ENCODE results near the gene AFF3.
"Not testable (repeated sequence)": the region's sequence is repeated elsewhere in the genome, so short reads cannot be mapped to it uniquely, and the experiment has no call there.

Gene AFF3

DNA sequence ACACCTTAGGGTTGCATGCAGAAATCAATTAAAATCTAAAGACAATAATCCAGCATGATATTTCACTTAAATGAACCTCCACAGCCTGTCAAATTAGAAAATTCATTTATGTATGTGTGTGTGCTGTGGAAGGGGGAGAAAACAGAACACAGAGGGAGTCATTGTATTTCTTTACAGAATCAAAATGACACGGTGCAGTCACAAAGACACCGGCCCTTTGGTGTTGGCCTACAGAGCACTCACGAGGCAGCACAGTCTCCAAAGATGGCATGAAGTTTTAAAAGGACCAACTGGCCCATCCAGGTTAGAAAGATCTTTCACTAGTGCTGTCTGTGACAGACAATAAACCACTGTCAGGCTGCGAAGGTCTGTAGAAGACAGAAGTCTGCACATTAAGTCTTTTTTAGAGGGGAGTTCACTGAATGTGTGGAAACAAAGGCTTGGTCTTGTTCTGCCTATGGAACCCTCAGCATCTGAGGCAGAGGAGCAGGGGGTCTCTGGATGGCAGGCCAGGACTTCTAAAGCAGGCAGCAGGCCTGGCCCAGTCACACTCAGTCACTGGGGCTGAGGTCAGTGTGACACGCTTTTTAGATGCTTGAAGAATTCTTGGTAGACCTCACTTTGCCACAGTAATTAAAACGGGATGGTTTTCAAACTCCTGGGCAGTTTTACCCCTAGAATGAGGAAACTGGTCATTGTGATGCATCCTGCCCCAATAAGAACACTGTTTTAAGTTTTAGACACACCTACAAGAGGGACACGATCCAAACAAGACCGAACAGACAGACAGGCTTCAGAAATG is 184.9 kb downstream of the AFF3 start:
- DNase-seq = no peak

DNA sequence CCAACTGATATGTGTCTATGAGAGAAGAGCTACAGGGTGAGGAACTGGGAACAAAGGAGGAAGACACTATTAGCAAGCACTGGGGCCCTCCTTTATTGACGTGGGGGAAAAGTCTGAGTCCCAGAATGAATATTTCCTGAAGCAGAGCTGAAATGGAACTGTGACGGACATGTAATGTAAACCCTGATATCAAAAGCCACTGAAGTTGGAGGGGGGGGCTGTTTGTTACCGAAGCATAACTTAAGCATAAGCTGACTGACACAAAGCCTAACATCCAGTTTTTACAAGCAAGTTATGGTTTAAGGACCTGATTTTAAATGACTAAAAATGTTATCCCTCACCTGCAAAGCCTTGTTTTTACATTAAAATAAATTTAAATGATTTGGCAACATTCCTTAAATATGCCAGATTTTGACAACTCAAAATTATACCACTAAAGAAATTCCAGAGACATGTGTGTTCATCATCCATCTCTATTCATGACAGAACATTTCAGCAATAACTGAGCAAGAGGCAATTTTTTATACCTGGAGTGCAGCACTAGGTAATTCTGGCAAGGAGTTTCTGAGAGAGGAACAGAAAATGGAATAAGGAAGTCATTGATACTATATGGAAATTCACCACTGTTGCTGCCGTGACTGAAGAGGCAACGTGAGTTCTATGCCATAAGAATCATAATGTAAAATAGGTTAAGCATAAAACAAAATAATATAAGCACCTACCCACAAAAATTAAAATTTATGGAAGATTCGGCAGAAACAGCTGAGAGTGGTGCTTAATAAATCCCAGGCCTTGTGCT is 186.0 kb downstream of the AFF3 start:
- no peak for DNase-seq

DNA sequence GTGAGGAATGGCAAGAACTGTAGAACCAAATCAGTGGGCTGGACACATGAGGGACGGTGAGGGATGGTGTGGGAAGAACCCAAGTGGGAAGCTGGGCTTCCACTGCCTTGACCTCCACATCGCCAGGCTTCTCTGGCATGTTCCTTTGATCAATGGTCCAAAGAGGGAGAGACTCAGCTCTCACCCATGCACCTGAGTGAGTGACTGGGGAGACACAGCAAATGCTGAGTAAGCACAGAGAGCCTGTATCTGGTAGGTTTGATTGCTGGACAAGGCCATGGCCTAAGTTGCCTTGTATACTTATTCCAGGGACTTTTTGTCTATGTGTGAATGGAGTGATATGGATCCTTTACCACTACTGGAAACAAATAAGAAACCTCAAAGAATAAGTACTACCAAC is 188.6 kb downstream of the AFF3 start:
- no peak for DNase-seq

DNA sequence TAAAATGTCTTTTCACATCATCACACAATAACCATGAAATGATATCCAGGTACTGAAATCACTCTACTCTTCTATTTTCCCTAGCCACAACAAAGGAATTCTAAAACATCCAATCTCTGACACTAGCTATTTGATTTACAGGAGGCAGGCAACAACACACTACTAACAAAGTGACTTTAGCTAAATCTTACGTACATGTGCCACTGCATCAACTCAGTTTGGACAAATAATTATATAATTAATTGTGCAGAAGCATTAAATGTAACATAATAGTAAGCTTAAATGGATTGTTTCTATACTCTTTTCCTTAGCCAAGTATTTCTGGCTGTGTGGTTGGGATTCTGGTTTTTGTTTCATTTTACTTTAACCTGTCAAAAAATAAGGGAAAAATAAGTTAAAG is 192.4 kb downstream of the AFF3 start:
- no peak for DNase-seq

DNA sequence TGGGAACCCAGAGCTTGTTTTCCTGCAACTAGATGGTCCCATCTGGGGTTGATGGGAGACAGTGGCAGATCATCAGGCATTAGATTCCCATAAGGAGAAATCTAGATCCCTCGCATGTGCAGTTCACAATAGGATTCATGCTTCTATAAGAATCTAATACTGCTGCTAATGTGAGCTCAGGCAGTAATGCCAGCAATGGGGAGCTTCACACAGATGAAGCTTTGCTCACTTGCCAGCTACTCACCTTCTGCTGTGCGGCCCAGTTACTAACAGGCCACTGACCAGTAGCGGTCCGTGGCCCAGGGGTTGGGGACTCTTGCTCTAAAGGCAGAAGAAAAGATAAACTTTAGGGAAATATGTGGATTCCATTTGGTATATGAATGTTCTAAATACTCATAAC is 192.9 kb downstream of the AFF3 start:
- DNase-seq = no peak

DNA sequence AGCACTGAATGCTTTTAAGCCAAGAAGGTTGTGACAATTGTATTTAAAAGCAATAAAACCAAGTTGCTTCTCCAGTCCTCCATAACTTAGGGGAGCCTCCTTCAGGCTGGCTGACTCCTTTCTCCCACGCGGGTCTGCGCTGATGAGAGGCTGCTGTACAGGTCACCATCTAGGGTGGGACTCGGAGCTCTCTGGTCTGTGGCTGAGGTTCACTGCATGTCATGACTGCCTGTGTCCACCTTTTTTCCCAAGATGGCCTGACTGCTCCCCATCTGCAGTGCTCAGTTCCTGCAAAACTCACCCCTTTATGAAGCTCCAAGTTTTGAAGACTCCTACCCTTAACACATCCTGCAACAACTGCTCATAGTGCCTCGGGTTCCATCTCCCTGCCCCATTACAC is 194.4 kb downstream of the AFF3 start:
- DNase-seq = no peak

DNA sequence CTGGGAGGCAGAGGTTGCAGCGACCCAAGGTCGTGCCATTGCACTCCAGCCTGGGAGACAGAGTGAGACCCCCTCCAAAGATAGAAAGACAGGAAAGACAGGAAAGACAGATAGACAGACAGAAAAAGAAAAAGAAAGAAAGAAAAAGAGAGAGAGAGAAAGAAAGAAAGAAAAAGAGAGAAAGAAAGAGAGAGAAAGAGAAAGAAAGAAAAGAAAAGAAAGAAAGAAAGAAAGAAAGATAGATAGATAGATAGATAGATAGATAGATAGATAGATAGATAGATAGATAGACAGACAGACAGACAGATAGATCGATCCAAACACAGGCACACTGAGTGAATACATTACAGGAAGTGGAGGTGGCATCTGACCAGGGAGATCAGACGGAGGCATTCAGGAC is 195.0 kb downstream of the AFF3 start:
- DNase-seq = not testable (repeated sequence)

DNA sequence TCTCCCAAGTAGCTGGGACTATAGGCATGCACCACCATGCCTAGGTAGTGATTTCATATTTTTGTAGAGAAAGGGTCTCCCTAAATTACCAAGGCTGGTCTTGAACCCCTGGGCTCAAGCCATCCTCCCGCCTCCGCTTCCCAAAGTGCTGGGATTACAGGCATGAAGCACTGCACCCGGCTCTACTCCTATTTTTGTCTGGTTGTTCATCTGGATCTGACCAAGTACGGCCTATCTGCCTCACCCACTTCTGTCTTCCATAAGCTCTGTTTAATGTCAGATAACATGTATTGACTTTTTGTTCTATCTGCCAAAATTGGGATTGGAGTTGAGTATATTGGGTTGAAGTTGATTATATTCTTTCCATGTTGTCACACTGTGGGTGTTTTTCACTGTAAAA is 198.4 kb downstream of the AFF3 start:
- DNase-seq = no peak

DNA sequence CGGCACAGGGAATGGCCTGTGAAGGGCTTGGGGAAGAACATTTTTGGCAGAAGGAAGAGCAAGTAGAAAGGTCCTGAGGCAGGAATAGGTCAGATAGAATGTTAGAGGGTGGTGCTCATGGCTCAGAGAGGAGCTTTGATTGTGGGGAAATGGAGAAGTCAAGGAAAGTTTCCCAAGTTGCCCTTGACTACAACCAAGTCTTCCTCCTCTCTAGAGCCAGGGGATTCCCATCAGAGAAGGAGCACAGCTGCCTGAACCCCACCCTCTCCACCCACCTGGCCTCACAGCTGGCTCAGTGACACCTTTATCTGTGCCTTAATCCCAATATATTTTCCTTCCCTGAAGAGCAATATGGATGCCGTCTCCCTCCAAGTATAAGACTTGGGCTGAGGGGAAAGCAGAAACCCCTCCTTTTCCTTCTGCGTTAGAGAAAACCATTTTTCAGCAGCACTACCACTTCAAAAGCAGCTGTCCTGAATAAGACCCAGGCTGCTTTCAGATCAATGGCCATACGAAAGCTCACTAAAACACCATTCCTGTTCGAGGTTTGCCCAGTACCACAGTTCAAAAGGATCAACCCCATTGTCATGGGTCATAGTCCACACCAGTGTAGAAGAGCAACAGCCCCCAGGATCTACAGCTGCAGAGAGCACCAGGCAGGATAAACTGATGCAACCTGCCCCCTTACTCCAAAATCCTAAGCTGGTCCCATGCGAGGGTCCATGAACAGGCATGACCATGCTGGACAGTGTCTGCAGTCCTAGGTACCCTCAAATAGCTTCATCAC is 199.6 kb downstream of the AFF3 start:
- no peak for DNase-seq

DNA sequence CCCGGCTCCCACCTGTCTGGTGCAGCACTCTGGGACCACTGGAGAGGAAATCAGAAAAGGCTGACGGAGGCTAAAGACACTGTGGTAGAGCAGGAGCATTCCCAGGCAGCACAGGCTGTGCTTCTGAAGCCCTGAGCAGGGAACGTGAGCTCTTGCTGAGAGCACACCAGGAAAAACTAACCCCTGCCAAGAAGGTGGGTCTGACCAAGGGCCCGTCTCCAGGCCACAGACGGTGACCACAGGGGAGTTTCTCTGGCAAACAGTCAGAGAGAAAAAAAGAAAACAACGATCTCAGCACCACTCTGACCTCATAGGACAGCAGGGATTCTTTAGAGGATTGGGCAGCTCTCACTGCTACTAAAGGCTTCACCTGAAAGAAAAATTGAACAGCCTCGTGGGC is 201.4 kb downstream of the AFF3 start:
- no peak for DNase-seq

DNA sequence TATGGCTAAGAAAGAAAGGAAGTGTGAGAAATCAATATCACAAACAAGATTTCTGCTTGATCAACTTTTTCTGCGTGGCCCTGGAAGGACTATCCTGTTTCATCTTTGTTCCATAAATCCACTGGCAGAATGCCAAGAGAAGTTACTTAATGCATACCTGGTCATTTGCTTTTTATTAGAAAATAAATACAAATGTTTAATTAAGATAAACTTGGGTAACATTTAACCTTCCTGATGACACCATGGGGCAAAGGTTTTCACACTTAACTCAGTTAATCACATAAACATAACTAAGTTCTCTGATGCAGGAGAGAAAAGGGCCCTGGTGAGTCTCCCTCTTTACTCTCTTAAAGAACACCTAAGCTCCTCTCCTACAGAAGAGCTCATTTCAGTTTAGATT is 203.3 kb downstream of the AFF3 start:
- DNase-seq = no peak

DNA sequence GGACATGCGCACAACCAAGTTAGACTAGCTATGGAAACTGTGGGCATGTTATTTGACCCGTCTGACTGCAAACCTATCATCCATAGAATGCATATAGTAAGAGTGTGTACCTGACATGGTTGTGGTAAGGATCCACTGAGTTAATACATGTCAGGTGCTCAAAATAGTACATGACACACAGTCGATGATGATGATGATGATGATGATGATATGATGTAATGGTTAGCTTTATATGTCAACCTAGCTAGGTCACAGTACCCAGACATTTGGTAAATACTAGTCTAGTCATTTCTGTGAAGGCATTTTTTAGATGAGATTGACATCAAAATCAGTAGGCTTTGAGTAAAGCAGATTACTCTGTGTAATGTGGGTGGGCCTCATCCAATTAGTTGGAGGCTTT is 204.1 kb downstream of the AFF3 start:
- DNase-seq = no peak

DNA sequence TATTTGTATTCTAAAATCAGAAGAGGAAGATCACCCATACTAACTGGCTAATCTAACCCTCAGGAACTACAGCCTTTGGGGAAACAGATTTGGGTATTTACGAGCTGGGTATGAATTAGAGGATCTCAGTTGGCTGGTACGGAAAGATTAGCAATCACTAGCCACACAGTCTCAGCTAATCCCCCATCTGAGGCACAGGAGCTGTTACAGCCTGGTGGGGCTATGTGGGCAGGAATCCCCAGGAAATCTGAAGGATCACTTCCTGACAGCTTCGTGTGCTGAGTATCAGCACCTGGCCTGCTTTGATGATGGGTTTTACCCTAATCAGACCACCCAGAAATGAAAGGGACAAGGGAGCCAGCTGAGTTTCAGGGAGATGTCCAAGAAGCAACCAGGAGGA is 206.3 kb downstream of the AFF3 start:
- no peak for DNase-seq

DNA sequence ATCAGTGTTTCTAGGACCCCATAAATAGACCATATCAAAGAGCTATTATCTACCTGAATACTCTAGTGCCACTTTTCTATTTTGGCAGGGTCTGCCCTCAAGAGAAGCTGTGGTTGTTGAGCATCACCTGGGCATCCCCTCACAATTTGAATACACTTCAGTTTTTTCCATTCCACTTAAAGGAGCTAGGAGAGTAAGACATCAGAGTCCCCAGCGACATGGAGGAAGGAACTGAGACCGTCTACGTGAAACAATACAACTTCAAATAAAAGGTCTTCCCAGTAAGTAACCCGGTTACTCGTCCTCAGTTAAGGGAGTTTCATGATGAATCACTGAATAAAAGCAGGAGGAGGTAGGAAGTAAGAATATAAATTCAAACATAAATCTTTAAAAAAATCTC is 206.7 kb downstream of the AFF3 start:
- no peak for DNase-seq

DNA sequence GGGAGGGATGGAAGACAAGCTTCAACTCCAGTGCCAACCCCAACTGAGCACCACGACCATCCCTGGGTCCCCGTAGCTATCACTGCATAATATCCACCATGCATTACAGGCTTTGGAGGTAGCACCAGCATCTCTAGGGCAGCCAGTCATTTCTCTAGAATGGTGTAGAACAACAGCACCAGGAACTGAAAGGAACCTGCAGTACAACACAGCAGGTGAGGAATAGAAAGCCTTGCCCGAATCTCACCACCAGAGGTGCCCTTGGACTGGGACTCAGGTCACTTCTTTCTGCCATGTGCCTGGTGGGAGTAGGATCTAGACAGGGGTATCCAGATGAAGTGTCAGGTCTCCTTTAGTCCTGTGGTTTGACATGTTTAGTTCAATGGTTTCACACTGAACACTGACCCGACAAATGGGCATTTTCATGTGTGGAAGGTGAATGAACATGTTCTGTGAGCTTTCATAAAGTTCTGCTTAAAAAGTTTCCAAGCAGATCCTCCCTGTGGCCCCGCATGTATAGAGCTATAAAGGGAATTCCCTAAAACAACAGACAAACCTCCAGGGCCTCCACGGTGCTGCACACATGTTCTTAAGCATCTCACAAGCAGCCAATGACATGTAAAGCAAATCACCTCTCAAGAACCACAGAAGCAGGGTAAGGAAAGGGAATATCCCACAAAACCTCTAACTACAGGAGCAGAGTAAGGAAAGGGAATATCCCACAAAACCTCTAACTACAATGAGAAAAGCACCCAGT is 208.3 kb downstream of the AFF3 start:
- no peak for DNase-seq

DNA sequence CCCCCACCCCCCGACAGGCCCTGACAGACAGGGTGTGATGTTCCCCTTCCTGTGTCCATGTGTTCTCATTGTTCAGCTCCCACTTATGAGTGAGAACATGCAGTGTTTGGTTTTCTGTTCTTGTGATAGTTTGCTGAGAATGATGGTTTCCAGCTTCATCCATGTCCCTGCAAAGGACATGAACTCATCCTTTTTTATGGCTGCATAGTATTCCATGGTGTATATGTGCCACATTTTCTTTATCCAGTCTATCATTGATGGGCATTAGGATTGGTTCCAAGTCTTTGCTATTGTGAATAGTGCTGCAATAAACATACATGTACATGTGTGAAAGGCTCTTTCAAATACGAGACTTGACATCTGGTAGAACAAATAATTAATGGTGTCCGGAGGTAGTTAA is 208.9 kb downstream of the AFF3 start:
- not testable (repeated sequence) for DNase-seq

DNA sequence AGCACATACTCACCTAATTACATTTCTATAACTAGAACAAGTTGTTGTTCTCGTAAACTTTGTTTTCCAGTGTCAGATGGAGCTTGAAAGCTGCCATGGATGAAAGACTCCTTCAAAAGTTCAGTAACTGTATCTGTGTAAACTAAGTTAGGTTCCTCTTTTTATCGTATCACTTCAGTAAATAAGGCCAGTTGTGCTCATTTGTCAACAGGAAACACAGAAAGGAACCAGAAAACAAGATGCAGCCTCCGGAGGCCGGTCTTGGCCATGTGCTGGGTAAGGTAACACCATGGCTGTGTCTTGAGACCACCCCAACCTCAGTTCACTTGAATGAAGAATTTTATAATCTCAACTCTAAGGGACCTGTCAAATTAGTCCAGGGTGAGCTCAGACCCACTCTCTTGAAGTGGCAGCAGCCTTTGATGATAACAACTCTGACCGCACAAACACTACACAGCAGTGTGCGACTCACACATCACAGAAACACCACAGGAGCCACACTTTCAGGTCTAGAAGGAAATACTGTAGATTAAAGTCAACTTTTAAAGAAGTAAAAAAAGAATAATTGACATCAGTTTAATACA is 213.8 kb downstream of the AFF3 start:
- DNase-seq = no peak

DNA sequence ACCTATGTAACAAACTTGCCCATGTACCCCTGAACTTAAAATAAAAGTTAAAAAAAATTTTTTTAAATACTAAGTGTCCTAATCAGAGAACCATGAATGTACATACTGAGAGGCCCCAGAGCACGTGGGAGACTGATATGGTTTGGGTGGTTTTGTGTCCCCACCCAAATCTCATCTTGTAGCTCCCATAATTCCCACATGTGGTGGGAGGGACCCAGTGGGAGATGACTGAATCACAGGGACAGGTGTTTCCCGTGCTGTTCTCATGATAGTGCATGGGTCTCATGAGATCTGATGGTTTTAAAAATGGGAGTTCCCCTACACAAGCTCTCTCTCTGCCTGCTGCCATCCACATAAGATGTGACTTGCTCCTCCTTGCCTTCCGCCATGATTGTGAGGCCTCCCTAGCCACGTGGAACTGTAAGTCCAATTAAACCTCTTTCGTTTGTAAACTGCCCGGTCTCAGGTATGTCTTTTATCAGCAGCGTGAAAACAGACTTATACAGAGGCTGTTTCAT is 214.6 kb downstream of the AFF3 start:
- not testable (repeated sequence) for DNase-seq

DNA sequence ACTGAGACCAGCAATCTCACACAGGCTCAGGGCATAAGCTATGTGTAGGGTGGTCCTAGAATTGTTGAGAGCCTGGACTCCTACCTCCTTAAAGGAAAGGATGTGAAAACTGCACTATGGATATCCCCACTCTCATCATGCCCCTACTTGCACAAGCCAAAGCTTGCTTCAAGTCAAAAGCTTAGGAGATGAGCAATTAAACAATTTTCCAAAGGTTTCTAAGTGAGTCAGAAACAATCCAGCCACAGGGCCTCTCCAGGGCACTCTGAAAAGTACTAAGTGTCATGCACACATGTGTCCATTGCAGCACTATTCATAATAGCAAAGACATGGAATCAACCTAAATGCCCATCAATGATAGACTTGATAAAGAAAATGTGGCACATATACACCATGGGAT is 215.4 kb downstream of the AFF3 start:
- no peak for DNase-seq

DNA sequence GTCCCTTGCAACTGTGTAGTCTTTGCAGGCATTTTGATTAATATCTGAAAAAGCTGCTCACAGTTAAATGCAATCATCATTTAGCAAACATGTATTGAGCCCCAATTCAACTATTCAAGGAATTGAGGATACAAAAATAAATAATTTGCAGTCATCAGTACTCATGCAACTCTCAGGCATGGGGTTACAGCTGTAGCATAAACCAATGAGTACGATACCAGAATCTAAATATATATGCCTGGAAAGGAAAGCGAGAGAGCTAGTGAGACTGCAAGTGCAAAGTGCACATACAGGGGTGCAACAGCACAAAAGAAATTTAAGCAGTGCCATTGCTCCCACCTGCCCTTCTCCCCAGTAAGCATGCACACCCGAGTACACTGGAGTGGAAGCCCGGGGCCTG is 216.4 kb downstream of the AFF3 start:
- no peak for DNase-seq

DNA sequence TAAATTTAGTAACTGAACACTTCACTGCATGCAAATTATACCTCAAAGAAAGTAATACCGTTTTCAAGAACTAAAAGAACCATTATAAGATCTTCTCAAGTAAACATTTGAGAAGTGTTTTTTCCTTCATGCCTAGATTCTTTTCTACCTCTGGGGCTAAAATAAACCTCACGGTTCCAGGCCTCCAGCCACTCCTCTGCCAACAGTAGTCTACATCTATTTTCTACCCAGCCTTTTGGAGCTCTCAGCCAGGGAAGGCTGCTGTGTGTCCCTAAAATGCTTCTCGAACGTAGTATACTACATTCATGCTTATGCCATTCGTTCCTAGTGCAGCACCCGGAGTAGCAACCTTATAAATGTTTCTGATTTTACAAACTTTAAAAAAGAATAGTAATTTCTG is 219.7 kb downstream of the AFF3 start:
- no peak for DNase-seq

DNA sequence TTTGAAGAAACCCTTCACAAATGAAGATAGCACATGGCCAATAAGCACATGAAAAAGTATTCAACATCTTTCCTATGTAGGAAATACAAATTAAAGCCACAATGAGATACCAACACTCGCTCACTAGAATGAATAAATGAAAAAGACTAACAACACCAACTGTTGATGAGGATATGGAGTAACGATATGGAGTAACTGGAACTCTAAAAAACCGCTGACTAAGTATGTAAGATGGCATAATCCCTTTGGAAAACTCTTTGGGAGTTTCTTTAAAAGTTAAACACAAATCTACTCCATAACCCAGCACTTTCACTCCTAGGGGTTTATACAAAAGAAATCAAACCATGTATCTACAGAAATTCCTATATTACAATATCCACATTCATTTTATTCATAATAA is 220.5 kb downstream of the AFF3 start:
- DNase-seq = no peak
